ENCODE data around the gene SMPD1.
A peak's percentile ranks its signal among the peaks of the same experiment; 100 is the strongest.

Gene SMPD1

GRCh38 chr11:6389905-6390717 is at the start of gene SMPD1:
SMPD1 (plus strand) TSS chr11:6390474; CDS start chr11:6390599, 125 bp downstream.
- DNase-seq (ENCODE audit: low spot score) = peak; percentile 92

DNA sequence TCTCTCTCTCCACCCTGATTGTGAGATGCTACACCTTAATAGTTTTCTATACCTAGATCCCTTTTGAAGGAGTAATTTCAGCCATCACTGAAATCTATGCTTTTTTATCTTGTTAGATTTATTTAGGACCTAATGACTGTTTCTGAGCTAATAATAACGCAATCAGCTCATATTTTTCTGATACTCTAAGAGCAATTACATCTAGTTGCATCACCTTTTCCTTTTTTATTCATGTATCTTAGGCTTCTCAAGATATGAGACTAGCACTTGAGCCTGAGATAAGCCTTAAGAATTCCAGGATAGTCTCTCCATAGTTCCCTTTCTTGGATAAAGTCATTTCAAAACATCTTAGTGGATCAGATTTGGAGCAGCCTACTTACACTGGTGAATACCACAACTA is 44.9 kb upstream of the SMPD1 start:
- DNase-seq (ENCODE audit: low spot score) = no peak

DNA sequence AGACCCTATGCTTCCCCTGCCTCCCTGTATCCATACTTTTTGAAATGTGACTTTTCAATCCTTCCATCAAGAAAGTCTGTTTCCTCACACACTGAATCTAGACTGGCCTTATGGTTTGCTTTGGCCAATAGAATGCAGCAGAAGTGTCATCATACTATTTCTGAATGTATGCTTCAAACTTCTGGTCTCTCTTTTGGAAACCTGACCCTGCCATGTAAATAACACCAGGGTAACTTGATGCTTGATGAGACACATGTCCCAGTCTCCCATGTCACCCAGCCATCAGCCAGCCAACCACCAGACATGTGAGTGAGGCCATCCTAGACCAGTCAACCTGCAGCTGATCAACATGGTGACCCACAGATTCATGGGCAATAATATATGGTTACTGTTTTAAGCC is 40.2 kb upstream of the SMPD1 start:
- no peak for DNase-seq (ENCODE audit: low spot score)

DNA sequence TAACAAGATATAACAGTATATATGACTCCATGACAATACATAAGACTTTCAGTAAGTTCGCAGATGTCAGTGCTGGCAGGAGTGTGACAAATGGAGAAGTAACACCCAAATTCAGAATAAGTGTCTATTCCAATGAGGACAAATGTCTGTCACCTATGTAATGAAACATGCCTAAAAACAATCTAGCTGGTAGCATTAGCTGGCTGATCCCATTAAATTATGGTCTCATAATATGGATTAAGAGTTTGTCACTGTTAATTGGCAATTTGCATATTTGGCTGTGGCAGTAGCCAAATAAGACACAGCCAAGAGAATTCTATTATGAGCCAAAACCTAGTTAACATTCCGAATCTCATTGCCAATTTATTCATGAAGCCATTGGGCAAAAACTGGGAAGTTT is 39.8 kb upstream of the SMPD1 start:
- no peak for DNase-seq (ENCODE audit: low spot score)

DNA sequence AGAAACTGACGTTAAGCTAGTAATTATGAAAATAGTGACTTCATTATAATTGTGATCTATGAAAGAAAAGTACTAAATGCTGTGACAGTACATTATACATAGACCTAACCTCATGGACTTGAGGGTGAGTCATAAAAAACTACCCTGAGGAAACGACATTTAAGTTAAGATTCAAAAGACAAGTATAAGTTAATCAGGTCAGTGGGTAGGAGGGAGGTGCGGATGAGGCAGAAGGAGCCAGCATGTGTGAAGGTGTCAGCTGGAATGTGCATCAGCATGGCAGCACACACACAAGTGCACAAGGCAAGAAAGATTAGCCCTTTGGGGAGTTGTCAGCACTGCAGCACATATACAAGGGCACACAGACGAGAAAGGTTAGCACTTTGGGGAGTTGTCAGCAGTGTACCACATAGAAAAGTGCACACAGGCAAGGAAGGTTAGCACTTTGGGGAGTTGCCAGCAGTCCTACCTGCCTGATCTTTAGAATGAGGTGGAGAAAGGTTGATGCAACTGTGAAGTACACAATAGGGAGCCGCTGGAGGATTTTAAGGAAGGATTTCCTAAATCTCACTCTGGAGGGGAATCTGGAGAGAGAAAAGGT is 38.4 kb upstream of the SMPD1 start:
- DNase-seq (ENCODE audit: low spot score) = no peak

DNA sequence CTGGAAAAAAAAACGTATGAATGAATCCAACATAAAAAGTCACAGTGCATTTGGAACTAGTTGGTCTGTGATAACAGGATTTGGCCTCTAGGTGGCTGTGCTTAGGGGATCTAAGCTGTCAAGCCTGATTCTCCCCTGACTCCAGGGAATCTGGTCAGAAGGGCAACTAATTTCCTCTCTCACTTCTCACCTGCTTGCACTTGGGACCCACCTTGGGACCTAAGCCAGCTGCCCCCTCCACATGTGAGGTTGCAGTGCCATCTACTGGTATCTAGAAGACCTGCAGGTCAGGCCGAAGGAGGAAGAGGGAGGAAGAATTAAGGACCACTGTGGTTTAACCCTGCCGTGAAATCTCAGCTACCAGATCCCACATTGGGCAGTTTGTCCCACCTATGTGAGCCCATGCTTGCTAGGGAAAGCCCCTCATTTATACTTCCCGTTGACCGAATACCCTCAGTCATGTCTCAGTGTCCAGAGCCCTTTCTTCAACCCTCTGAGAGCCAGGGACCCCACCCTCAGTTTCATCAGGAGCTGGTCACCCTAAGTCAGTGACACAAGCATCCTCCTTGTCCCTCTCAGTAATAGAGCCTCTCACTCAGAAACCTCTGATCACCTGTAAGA is 36.8 kb upstream of the SMPD1 start:
- peak; percentile 58 for DNase-seq (ENCODE audit: low spot score)

GRCh38 chr11:6354651-6355485 is 35.4 kb upstream of the SMPD1 start:
- DNase-seq (ENCODE audit: low spot score) = peak; percentile 14

DNA sequence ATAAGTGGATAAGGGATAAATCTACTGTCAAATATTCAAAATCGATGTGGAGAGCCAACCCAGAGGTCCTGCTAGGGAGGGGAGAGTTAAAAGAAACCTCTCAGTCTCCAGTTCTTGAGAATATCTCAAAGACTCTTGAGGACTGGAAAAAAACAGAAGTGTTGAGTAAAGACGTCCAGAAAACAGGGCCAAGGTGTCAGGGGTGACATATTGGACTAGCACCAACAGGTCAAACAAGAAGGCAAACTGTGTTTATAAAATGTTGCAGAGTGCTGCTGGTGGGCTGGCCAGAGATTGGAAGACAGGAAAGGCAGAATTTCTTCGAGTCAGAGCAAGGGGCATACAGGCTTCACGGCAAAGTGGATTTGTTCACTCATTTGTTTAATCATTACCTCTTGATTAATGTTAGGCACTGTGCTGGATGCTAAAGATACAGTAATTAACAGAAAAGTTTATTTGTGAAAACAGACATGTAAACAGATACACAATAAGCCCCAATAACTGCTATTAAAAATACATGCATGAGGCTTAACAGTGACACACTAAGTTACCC is 33.7 kb upstream of the SMPD1 start:
- no peak for DNase-seq (ENCODE audit: low spot score)

DNA sequence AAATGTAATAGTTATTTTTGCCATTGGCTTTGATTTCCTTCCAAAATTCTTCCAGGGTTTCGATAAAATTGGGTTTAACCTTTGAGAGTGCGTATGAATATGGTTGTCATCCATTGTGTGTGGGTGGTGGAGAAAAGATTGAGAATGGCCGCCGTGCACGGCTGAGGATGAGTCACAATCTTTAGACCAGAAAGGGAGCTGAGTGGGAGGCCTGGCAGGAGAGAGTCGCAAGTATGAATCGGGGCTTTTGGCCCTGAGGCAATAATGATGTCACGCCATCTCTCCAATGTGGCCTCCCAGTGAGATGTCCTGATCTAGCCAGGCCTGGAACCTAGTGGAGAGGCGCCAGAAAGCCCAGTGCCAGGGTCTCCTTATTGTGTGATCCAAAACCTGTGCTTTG is 33.1 kb upstream of the SMPD1 start:
- DNase-seq (ENCODE audit: low spot score) = no peak

DNA sequence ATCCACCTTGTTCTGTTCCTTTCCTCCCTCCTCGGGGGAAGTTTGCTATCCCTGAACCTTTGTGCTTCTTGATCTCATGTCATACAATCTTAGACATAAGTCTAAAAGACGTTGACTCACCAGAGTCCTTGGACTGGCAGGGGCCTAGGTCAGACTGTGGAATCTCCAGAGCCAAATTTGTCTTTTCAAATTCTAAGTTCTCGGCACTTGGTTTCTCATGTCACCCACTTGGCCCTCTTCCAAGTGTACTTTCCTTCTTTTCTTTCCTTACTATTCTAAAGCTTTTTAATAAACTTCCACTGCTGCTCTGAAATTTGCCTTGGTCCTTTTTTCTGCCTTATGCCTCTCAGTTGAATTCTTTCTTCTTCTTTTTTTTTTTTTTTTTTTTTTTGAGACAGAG is 30.1 kb upstream of the SMPD1 start:
- DNase-seq (ENCODE audit: low spot score) = no peak

DNA sequence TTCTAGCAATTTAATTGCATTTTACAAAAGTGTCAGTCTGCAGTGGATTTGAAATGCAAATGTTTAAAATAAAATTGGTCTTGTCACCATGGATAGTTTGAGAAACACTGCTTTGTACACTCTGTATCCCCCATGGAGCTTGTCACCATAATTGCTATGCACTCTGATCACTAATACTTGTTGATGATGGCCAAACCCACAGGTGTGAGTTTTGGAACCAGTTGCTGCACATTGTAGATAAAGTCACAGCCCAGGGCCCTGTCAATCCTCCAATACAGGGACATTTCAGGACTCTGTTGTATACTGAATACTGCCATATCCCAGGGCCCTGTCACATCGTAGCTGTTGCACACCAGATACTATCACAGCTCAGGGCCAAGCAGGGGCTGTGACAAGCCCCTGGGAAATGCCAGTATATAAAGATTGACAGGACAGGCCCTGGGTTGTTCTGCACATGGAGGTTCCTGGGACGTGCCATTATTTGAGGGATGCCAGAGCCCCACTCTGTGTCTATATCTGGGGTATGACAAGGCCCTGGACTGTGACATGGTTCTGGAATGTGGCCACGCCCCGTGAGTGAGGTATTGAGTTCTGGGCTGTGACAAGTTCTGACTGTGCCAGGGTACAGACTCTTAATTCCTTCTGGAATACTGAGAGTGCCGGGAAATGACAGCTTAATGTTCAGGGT is 27.9 kb upstream of the SMPD1 start:
- DNase-seq (ENCODE audit: low spot score) = no peak

- peak; percentile 74 for DNase-seq (ENCODE audit: low spot score)
Measured at GRCh38 chr11:6362873-6363678, 27.2 kb upstream of the SMPD1 start.

DNA sequence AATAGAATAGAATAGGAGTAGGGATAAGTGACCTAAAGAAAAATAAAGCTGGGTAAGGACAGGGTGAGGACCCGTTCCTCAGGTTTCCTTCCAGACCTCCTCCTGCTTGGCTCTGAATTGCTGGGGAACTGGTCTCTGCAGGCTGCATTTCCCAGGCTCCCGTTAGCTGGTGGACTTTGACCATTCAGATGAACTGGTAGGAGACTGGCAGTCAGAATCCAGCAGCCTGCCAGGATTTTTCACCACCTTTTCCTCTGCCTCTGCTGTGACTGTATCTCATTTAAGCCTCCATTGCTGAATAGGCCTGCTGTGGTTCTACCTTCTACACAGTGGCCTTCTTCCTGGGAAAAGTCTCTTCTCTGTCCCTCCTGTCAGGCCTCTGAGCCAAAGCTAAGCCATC is 24.6 kb upstream of the SMPD1 start:
- DNase-seq (ENCODE audit: low spot score) = no peak

DNA sequence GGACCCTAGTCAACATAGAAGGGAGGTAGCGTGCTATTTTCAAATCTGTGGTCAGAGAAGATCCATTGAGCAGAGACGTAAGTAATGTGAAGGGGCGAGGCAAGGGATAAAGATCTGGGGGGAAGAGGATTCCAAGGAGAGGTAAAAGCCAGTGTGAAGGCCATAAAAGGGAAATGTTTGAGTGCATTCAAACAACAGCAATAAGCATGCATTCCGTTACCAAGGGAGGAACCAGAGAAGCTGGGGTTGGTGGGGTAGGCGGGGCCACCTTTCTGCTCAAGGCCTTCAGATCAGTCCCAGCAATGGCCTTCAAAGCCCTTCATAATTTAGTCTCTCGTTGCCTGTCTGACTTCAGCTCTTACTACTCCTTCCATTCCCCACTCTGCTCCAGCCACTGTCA is 18.4 kb upstream of the SMPD1 start:
- no peak for DNase-seq (ENCODE audit: low spot score)

DNA sequence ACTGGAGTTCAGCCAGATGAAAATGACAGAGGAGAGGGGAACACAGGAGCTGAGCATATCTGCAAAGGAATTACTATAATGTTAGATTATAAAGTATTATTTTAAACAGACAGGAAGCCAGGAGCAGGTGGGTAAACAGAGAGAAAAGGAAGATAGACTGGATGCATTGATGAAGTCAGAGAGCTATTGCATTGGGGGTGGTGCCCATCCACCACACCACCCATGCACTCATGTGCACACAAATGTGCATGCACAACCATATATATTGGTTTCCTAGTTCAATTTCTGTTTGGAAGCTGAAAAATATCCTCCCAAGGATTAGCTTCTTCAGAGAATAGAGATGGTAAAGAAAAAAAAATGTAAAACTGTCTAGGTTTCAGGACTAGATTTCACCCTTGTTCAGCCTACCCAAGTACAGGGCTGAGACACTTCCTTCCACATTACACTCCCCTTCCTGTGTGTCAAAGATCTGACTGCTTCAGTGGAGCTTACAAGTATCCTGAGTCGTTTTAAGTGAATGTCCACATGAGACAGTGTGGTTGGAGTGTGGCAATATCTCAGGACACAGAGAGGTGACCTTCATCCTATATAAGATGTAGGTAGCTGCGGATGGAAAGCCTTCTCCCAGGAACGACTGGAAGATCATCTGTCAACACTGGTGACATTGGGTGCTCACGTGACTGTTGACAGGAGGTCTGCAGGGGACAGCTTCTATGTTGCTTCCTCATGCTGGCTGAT is 12.2 kb upstream of the SMPD1 start:
- peak; percentile 83 for DNase-seq (ENCODE audit: low spot score)

DNA sequence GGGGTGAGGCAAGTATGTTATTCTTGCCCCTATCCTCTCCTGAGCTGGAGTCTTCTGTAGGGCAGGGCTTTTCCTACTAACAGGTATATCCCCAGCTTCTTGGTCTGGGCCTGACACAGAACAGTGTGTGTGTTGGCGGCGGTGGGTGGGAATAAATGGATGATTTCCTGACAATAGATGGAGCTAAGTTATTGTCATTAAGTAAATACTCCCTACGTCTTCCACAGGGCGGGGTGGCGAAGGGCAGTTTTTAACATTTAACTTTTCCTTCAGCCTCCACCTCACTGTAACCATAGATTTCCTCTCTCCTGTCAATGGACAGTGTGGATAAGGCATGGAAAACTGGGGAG is 11.7 kb upstream of the SMPD1 start:
- no peak for DNase-seq (ENCODE audit: low spot score)

DNA sequence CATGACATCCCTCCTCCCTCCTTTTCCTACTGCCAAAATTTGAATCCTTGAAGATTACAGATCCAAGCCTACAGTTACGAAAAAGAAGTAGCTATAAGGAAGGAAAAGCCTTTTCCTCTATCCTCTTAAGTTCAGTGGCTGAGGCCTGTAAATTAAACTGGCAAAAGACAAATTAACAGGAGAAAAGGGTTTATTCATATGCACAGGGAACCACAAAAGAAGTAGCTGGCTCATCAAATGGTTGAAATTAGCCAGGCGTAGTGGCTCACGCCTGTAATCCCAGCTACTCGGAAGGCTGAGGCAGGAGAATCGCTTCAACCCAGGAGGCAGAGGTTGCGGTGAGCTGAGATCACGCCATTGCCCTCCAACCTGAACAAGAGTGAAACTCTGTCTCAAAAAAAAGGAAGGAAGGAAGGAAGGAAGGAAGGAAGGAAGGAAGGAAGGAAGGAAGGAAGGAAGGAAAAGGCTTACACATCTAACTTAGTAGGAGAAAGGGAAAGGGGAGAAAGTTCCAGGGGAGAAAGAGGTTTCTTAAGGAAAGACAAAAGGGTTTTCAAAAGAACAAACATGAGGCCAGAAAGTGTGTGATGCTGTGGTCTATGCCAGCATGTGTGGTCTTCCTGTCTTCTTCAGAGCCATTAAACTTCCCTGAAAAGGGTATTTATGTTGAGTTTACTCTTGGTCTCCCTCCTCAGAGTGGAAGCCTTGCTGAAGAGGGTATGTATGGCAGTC is 5.1 kb upstream of the SMPD1 start:
- no peak for DNase-seq (ENCODE audit: low spot score)

GRCh38 chr11:6387811-6388599 is 2.3 kb upstream of the SMPD1 start:
- DNase-seq (ENCODE audit: low spot score) = no peak

- DNase-seq (ENCODE audit: low spot score) = no peak
Measured at GRCh38 chr11:6388748-6389147, 1.5 kb upstream of the SMPD1 start.

Data from kidney capillary endothelial cell (primary cell).